HG03045 (cell line): ENCODE results near the gene HSD17B3.
"Not testable (repeated sequence)": the region's sequence is repeated elsewhere in the genome, so short reads cannot be mapped to it uniquely, and the experiment has no call there.

Source experiments
- ATAC-seq: cut with Tn5 transposase; IDR thresholded peaks from one replicate; pipeline ENCODE4 v1.9.1; 2021; ENCODE audit warnings: mild to moderate bottlenecking, moderate library complexity; ENCODE audit not compliant: unreplicated experiment

HSD17B3 gene

GRCh38 chr9:96302021-96302420 is at the start of gene HSD17B3:
Gene HSD17B3, minus strand, starts transcription at chr9:96302176. Its CDS starts 72 bp downstream, at chr9:96302104.
- no peak for ATAC-seq

GRCh38 chr9:96350866-96351265 is 48.9 kb upstream of the HSD17B3 start:
- ATAC-seq, result no peak

GRCh38 chr9:96348261-96348660 is 46.3 kb upstream of the HSD17B3 start:
- no peak for ATAC-seq

- no peak for ATAC-seq
These were observed 43.6 kb upstream of the HSD17B3 start for GRCh38 chr9:96345551-96345950.

GRCh38 chr9:96344458-96345180 is 42.6 kb upstream of the HSD17B3 start:
- no peak for ATAC-seq

GRCh38 chr9:96343515-96344360 is 41.8 kb upstream of the HSD17B3 start:
- ATAC-seq, result no peak

GRCh38 chr9:96342571-96343245 is 40.7 kb upstream of the HSD17B3 start:
- ATAC-seq, result no peak

- ATAC-seq, result no peak
These were observed 38.7 kb upstream of the HSD17B3 start for GRCh38 chr9:96340707-96341106.

- ATAC-seq, result no peak
These were observed 36.3 kb upstream of the HSD17B3 start for GRCh38 chr9:96338299-96338698.

- no peak for ATAC-seq
These were observed 32.0 kb upstream of the HSD17B3 start for GRCh38 chr9:96333958-96334357.

GRCh38 chr9:96331236-96331947 is 29.4 kb upstream of the HSD17B3 start:
- no peak for ATAC-seq

GRCh38 chr9:96327694-96328352 is 25.8 kb upstream of the HSD17B3 start:
- ATAC-seq, result no peak

- ATAC-seq, result no peak
These were observed 21.2 kb upstream of the HSD17B3 start for GRCh38 chr9:96323169-96323568.

- not testable (repeated sequence) for ATAC-seq
These were observed 20.8 kb upstream of the HSD17B3 start for GRCh38 chr9:96322736-96323135.

GRCh38 chr9:96322210-96322609 is 20.2 kb upstream of the HSD17B3 start:
- not testable (repeated sequence) for ATAC-seq

- no peak for ATAC-seq
These were observed 19.5 kb upstream of the HSD17B3 start for GRCh38 chr9:96321515-96321914.

- ATAC-seq, result no peak
These were observed 18.8 kb upstream of the HSD17B3 start for GRCh38 chr9:96320749-96321280.

- no peak for ATAC-seq
These were observed 17.1 kb upstream of the HSD17B3 start for GRCh38 chr9:96318921-96319565.

- ATAC-seq, result no peak
These were observed 15.5 kb upstream of the HSD17B3 start for GRCh38 chr9:96317335-96317980.
